Neural progenitor cell (in vitro differentiated cells): Measurements from ENCODE around the gene SHROOM4.

Source experiments
- EZH2 ChIP-seq: fragments of 200-600 bp; sonication (generic); IDR thresholded peaks from 2 replicates; pipeline ENCODE4 v1.6.1; 2017; ENCODE audit warnings: antibody characterized with exemption, mild to moderate bottlenecking, moderate library complexity
- EZH2phosphoT487 ChIP-seq: fragments of 200-600 bp; sonication (generic); IDR thresholded peaks from 2 replicates; pipeline ENCODE4 v1.6.1; 2017; ENCODE audit warnings: antibody characterized with exemption
- TF ChIP-seq, protein P1 (sequence below): fragments of 200-600 bp; sonication (generic); IDR thresholded peaks from 2 replicates; pipeline ENCODE4 v1.5.1; 2017; ENCODE audit warnings: antibody characterized with exemption, mild to moderate bottlenecking

GRCh38 chrX:50705042-50705441, 109.0 kb downstream of the SHROOM4 start:
- TF ChIP-seq, protein P1, sequence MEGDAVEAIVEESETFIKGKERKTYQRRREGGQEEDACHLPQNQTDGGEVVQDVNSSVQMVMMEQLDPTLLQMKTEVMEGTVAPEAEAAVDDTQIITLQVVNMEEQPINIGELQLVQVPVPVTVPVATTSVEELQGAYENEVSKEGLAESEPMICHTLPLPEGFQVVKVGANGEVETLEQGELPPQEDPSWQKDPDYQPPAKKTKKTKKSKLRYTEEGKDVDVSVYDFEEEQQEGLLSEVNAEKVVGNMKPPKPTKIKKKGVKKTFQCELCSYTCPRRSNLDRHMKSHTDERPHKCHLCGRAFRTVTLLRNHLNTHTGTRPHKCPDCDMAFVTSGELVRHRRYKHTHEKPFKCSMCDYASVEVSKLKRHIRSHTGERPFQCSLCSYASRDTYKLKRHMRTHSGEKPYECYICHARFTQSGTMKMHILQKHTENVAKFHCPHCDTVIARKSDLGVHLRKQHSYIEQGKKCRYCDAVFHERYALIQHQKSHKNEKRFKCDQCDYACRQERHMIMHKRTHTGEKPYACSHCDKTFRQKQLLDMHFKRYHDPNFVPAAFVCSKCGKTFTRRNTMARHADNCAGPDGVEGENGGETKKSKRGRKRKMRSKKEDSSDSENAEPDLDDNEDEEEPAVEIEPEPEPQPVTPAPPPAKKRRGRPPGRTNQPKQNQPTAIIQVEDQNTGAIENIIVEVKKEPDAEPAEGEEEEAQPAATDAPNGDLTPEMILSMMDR, result no peak
- TF ChIP-seq EZH2 (no peak), EZH2phosphoT487 (no peak)
